ENCODE data around the gene SPTB. TPM values are rescaled to one million over a fixed set of nuclear protein-coding genes. Genes with fewer than 3 reads are reported as not detected.

The SPTB gene
- total RNA-seq, 1 donor from 2014 or later = 16.7 TPM

DNA sequence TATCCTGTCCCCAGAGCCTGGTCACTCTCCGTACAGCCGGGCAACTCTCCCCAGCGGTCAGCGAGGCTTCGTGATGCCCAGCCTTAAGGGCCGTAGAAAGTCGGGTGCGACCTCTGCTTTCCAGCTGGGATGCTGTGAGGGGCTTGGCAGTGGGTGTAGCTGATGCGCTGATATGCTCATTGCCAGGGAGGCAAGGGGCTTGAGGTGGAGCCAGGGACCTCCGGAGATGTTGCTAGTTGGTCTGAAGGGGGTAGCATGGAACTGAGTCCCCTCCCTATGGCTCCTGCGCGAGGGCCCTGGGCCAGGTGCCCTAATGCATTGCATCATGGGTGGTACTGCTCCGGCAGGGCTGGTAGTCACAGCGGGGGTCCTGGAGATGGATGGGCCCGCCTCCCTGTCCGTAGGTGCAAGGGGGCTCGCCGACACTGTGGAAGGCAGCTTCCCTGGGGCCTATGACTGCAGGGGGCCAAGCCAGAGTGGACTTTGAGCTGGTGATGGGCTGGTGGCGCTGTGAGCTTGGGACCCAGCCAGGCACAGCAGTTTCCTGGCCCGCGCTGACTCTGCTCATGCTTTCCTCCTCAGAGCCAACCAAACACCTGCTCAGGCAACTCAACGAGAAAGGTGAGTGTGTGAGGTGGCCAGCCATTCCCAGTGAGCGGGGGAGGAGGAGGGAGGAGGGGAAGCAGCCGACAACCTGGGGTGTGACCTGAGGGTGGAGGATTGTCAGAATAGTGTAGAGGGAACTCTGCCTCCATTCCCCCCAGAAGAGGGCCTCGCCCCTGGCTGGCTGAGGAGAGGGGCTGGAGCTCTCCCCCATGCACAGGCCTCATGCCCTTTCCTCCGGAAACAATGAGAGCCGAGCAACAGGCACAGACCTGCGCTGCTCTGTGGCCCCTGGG, 143.2 kb downstream of the SPTB start:
- no peak for FAIRE-seq
- DNase-seq (ENCODE audit: low spot score in 2 of 2) = no peak

GRCh38 chr14:64734990-64735389, 144.7 kb downstream of the SPTB start:
- FAIRE-seq (no peak), DNase-seq (ENCODE audit: low spot score in 2 of 2) (no peak)

DNA sequence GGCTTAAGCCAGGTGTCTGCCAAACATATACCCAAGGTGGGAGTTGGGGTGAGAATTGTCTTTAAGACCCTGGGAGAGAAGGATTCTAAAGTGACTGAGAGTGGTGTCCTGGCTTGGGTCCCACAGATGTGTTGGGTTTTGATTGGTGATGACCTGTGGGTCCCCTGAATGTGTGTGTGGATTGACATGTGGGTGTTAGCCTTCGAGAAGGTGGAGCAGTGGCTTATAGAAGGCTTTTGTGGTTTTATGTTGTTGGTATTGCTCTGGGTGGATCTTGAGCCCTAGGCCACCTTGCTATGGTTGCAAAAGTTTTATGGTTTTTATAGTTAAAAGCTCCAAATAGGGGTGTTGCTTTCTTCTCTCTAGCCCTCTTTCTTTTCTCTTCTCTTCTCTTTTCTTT, 145.8 kb downstream of the SPTB start:
- FAIRE-seq (no peak), DNase-seq (ENCODE audit: low spot score in 2 of 2) (no peak)

DNA sequence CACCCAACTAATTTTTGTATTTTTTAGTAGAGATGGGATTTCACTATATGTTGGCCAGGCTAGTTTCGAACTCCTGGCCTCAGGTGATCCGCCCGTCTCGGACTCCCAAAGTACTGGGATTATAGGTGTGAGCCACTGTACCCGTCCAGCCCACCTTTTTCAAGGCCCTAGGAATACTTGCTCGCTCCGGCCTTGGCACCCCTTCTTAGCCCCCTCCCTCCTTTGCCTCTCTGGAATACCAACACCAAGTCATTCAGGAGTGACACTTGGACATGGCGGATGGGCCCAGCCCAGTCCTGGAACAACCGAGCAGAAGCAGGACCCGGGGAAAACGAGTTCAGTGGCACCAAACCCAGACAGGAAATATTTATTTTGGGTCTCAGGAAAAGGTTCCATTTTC, 146.4 kb downstream of the SPTB start:
- DNase-seq (ENCODE audit: low spot score in 2 of 2) (no peak), FAIRE-seq (no peak)

- DNase-seq (ENCODE audit: low spot score in 2 of 2) = no peak
- FAIRE-seq = no peak
Measured at GRCh38 chr14:64732536-64733120, 147.1 kb downstream of the SPTB start.

DNA sequence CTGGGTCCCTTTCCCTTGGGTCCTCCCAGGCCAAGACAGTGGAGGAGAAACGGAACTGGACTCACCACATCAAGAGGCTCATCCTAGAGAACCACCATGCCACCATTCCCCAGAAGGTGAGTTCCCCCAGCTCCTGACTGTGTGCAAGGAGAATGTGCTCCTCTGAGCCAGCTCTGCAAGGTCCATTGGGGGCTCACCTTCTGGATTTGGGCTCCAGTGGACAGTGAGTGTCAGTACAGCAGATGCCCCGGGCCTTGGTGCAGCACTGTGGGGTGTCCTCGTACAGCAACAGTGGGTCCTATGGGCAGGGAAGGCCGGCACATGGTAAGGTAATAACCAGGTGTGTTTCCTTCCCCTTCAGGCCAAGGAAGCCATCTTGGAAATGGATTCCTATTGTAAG, 147.6 kb downstream of the SPTB start:
- DNase-seq (ENCODE audit: low spot score in 2 of 2) (no peak), FAIRE-seq (no peak)

GRCh38 chr14:64731141-64731581, 148.5 kb downstream of the SPTB start:
- DNase-seq (ENCODE audit: low spot score in 2 of 2) = no peak
- FAIRE-seq = no peak

- no peak for FAIRE-seq
- DNase-seq (ENCODE audit: low spot score in 2 of 2) = no peak
Measured at GRCh38 chr14:64730681-64731080, 149.0 kb downstream of the SPTB start.

DNA sequence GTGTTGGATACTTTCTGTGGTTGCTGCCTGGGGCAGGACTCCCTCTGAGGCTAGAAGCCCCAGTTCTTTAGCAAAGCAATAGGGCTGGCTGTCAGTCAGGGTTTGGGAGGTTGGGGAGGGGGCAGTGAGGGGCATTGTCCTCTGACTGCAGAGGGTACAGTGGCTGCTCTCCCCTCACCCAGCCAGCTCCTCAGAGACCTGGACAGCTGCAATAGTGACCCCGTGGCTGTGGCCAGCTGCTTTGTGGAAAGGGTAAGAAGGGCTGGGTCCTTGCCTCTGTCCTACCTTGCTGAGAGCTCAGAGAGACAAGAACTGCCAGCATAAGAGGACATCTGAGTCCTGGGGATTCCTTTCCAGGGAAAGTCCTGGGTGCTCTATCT, 149.7 kb downstream of the SPTB start:
- DNase-seq (ENCODE audit: low spot score in 2 of 2) (no peak), FAIRE-seq (no peak)

DNA sequence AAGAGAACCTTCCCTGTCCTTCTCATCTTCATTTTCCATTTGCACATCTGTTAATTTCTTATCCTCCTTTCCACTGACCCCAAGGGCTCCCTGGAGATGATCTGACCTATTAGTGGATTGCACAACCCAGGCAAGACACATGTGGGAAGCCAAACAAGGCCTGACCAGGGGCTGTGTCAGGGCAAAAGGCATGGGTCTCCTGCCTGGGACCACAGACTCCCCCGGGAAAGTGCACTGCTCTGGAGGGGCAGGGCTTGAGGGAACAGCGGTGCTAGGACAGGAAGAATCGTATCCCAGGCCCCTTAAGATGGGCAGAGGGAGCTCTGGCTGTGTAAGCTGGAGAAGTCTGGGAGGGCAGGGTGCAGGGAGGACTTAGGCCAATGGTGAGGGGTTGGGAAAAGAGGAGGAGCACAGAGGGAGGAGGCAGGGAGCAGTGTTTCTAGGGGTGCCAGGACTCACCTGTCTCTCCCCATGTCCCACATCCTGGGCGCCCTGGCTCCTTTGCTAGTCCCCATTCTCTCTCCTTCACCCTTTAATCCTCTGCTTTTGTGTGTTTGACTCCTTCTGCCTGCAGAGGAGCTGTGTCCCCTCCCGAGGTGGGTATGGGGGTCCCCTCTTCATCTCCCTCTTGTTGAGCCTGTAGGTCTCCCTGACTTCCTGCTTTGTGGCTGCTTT, 150.2 kb downstream of the SPTB start:
- DNase-seq (ENCODE audit: low spot score in 2 of 2) = no peak

DNA sequence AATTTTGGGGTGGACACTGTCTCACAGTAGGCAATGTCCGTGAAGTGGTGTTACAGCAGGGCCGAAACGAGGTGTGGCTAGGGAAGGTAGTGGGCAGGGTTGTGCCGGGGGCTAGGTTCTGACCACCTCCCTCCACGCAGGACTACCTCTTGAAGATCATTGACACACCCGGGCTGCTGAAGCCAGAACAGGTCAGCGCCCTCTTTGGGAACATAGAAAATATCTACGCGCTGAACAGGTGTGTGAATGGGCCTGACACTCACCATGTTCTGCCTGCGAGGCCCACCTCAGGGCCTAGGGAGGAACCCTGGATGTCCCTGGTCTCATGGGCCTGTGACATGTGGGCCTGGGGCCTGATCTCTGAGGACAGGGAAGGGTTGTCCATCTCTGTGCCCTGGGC, 150.9 kb downstream of the SPTB start:
- FAIRE-seq = no peak

More for the DNA sequence above, 150.2 kb downstream of the SPTB start:
- FAIRE-seq = no peak

DNA sequence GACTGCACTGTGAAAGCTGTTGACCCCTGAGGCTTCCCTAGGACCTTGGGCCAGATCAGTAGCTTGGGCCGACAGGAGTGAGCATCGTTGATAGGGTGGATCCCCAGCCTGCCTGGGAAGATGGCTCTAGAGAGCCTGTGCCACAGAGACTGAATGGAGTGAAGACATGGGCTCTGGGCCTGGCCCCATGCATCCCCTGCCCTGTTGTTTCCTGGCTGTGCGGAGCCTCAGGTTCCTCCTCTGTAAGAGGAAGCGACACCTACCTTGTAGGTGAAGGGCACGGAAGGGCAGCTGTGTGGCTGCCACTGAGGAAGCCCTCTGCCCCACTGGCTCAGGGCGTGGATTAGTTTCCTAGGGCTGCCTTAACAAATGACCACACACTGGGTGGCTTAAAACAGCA, 151.6 kb downstream of the SPTB start:
- no peak for DNase-seq (ENCODE audit: low spot score in 2 of 2)
- no peak for FAIRE-seq

More for the DNA sequence above, 150.9 kb downstream of the SPTB start:
- no peak for DNase-seq (ENCODE audit: low spot score in 2 of 2)

GRCh38 chr14:64727551-64728071, 152.1 kb downstream of the SPTB start:
- DNase-seq (ENCODE audit: low spot score in 2 of 2) (no peak), FAIRE-seq (no peak)

- FAIRE-seq = no peak
- no peak for DNase-seq (ENCODE audit: low spot score in 2 of 2)
Measured at GRCh38 chr14:64726585-64726890, 153.2 kb downstream of the SPTB start.

- DNase-seq (ENCODE audit: low spot score in 2 of 2) = no peak
- FAIRE-seq = no peak
Measured at GRCh38 chr14:64725879-64726584, 153.7 kb downstream of the SPTB start.

DNA sequence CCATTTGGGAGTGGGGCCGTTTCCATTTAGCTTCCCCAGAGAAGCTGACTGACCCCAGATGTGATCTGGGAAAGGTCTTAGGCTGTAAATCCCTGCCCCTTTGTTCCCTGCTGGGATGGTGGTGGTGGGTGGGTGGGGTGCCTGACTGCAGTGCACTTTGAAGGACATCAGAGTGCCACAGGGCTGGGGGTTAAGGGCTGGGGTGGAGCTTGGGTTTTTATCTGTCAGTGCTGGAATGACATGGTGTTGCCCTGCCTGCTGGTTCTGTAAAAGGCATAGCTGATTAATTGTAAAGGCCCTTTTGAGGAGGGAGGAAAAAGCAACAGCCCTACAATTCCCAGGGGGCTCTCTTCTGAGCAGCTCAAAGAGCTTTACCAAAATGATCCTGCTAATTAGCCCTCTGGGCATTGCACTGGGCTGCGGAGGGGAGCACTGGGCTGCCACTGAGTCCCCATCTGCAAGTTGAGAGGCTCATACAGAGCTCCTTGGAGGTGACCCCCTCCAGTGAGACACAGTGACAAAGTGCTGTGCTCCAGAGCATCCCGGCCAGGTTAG, 154.4 kb downstream of the SPTB start:
- no peak for DNase-seq (ENCODE audit: low spot score in 2 of 2)
- no peak for FAIRE-seq

GRCh38 chr14:64724578-64724930, 155.2 kb downstream of the SPTB start:
- no peak for FAIRE-seq
- no peak for DNase-seq (ENCODE audit: low spot score in 2 of 2)

GRCh38 chr14:64723691-64724577, 155.8 kb downstream of the SPTB start:
- FAIRE-seq = no peak
- DNase-seq (ENCODE audit: low spot score in 2 of 2) = no peak

- DNase-seq (ENCODE audit: low spot score in 2 of 2) (no peak), FAIRE-seq (no peak)
Measured at GRCh38 chr14:64722842-64723447, 156.8 kb downstream of the SPTB start.

Measured in frontal cortex (tissue), 4 donors.